ENCODE measurements around the gene TCFL5. TPM values are rescaled to one million over a fixed set of nuclear protein-coding genes. Genes with fewer than 3 reads are reported as not detected.

TCFL5 gene
- total RNA-seq, 1 experiment from 2014 or later = 15.1 TPM

DNA sequence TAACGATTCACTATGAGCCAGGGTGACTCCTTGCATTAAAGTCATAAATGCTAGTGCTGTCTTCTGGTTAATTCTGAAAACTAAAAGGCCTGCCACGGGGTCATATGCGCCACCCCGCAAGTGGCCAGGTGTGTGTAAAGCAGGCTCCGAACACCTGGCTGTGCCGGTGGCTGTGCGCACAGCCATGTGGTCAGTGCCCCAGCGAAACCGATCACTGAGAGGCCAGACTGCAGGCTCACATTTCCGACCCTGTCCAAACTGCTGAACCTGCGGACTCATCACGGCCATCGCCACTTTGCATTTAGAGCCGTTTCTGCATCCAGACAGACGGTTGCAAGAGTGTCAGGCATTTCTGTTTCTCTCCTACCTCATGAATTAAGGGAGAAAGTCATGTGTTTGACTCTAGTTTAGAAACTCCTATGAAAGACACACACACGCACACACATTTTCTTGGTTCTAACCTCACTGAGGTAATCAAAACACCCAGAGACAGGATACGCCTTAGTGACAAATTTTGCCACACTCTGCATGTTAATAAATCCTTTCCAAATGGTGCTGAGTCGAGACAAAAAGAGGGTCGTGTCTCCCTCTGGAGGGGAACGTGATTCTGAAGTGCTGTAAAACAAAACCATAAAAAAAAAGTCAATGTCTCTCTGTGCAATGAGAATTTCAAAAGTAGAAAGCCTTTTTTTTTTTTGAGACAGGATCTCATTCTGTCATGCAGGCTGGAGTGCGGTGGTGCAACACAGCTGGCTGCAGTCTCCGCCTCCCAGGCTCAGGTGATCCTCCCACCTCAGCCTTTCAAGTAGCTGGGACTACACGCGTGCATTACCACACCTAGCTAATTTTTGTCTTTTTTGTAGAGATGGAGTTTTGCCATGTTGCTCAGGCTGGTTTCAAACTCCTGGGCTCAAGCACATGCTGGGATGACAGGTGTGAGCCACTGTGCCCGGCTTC, 31.0 kb upstream of the TCFL5 start:
- Histone ChIP-seq H3K27me3 (replicated peaks; ENCODE audit: control insufficient read depth, insufficient read depth, low read length) (no peaks in the 10 kb centered on the region), H3K9me3 (no peaks in the 10 kb centered on the region), H3K4me3 (ENCODE audit: low read depth, low read length) (no peak overlapping the region), H3K4me1 (no peaks in the 10 kb centered on the region), H3K36me3 (ENCODE audit: control insufficient read depth, insufficient read depth, low read length) (peaks cover 12% of the 10 kb centered on the region)
- H3K4me3 Mint-ChIP-seq (ENCODE audit: unreplicated experiment) = no peak overlapping the region
- DNase-seq = no peak
- ChIA-PET POLR2A (interaction anchor here (0.7 kb wide), 1 partner anchor 116 kb away, joined by 3 read pairs; no protein-coding TSS in a partner anchor), CTCF (interaction anchor here (0.7 to 1.6 kb wide), 4 partner anchors 9 to 129 kb away, joined by 3 to 6 read pairs (median 4); no protein-coding TSS in a partner anchor)
- H3K36me3 Mint-ChIP-seq (ENCODE audit: insufficient read depth, unreplicated experiment) = peaks cover 100% of the 10 kb centered on the region
- H3K4me1 Mint-ChIP-seq (ENCODE audit: low read depth, unreplicated experiment) = no peaks in the 10 kb centered on the region
- H3K9me3 Mint-ChIP-seq (ENCODE audit: unreplicated experiment) = no peaks in the 10 kb centered on the region
- intact Hi-C loops (cut with micrococcal nuclease; ENCODE audit: unreplicated experiment) = no loop called here
- H3K27me3 Mint-ChIP-seq (ENCODE audit: insufficient read depth, unreplicated experiment) = no peaks in the 10 kb centered on the region
- TF ChIP-seq, protein P1, sequence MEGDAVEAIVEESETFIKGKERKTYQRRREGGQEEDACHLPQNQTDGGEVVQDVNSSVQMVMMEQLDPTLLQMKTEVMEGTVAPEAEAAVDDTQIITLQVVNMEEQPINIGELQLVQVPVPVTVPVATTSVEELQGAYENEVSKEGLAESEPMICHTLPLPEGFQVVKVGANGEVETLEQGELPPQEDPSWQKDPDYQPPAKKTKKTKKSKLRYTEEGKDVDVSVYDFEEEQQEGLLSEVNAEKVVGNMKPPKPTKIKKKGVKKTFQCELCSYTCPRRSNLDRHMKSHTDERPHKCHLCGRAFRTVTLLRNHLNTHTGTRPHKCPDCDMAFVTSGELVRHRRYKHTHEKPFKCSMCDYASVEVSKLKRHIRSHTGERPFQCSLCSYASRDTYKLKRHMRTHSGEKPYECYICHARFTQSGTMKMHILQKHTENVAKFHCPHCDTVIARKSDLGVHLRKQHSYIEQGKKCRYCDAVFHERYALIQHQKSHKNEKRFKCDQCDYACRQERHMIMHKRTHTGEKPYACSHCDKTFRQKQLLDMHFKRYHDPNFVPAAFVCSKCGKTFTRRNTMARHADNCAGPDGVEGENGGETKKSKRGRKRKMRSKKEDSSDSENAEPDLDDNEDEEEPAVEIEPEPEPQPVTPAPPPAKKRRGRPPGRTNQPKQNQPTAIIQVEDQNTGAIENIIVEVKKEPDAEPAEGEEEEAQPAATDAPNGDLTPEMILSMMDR (IDR thresholded peaks at IDR 0.05; ENCODE audit: insufficient read depth in 1 of 2, low read depth in 1 of 2, low read length in 1 of 2, severe bottlenecking in 1 of 2, unreplicated experiment in 1 of 2) = no peak
- BruUV-seq (replicated peaks) = no TSS peak
- H3K27ac Mint-ChIP-seq (ENCODE audit: unreplicated experiment) = no peak overlapping the region

DNA sequence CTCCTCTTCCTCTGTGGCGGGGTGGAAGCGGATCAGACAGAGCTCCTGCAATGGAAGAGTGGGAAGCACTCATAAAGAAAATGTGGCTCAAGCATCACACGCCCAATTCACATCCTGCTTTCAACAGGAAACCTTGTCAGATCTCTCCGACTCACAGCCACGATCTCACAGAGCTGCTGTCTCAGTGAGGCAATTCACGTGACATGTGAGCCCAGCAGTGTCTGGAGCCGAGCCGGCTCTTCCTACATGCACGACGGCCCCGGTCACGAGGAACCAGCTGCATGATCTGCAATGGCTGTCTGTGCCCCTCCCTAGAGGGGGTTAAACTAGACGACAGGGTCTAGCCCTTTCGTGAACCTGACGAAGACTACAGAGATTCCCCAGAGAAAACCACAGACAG, 29.5 kb upstream of the TCFL5 start:
- peaks cover 100% of the 10 kb centered on the region for H3K36me3 Mint-ChIP-seq (ENCODE audit: insufficient read depth, unreplicated experiment)
- CTCF ChIA-PET = no interaction called here
- POLR2A ChIA-PET = interaction anchor here (0.5 kb wide), 1 partner anchor 825 kb away, joined by 4 read pairs; the partner anchor contains the start of gene TAF4
- TF ChIP-seq, protein P1 (IDR thresholded peaks at IDR 0.05; ENCODE audit: insufficient read depth in 1 of 2, low read depth in 1 of 2, low read length in 1 of 2, severe bottlenecking in 1 of 2, unreplicated experiment in 1 of 2) = no peak
- no peaks in the 10 kb centered on the region for H3K27me3 Mint-ChIP-seq (ENCODE audit: insufficient read depth, unreplicated experiment)
- BruUV-seq (replicated peaks) = no TSS peak
- no peaks in the 10 kb centered on the region for H3K9me3 Mint-ChIP-seq (ENCODE audit: unreplicated experiment)
- intact Hi-C loops (cut with micrococcal nuclease; ENCODE audit: unreplicated experiment) = no loop called here
- H3K4me1 Mint-ChIP-seq (ENCODE audit: low read depth, unreplicated experiment) = no peaks in the 10 kb centered on the region
- H3K27ac Mint-ChIP-seq (ENCODE audit: unreplicated experiment) = peak overlapping the region; percentile 56
- Histone ChIP-seq H3K9me3 (no peaks in the 10 kb centered on the region), H3K4me3 (ENCODE audit: low read depth, low read length) (no peak overlapping the region), H3K36me3 (ENCODE audit: control insufficient read depth, insufficient read depth, low read length) (peaks cover 12% of the 10 kb centered on the region), H3K4me1 (no peaks in the 10 kb centered on the region), H3K27me3 (replicated peaks; ENCODE audit: control insufficient read depth, insufficient read depth, low read length) (no peaks in the 10 kb centered on the region)
- DNase-seq = no peak
- no peak overlapping the region for H3K4me3 Mint-ChIP-seq (ENCODE audit: unreplicated experiment)

DNA sequence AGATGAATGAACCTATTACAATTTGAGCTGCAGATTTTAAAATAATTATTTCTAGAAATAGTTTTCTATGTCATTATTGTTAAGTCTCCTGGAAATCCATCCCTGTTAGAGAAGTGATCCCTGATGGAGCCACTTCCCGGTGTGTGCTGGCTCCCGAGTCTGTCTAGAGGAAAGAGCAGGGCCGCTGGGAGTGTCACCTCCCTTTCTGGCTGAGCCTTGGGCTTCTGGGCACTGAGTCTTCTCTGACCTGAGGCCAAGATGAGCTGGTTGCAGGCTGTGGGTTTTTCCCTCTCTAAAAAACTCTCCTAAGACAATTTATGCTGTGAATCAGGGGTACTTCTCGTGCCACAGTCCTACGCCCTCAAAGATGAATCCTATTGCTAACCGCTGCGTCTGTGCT, 28.8 kb upstream of the TCFL5 start:
- TF ChIP-seq, protein P1 (IDR thresholded peaks at IDR 0.05; ENCODE audit: insufficient read depth in 1 of 2, low read depth in 1 of 2, low read length in 1 of 2, severe bottlenecking in 1 of 2, unreplicated experiment in 1 of 2) = no peak
- POLR2A ChIA-PET = interaction anchor here (0.5 kb wide), 1 partner anchor 825 kb away, joined by 4 read pairs; the partner anchor contains the start of gene TAF4
- BruUV-seq (replicated peaks) = no TSS peak
- no peaks in the 10 kb centered on the region for H3K9me3 Mint-ChIP-seq (ENCODE audit: unreplicated experiment)
- no peaks in the 10 kb centered on the region for H3K27me3 Mint-ChIP-seq (ENCODE audit: insufficient read depth, unreplicated experiment)
- no peak for DNase-seq
- intact Hi-C loops (cut with micrococcal nuclease; ENCODE audit: unreplicated experiment) = no loop called here
- Histone ChIP-seq H3K4me3 (ENCODE audit: low read depth, low read length) (no peak overlapping the region), H3K27me3 (replicated peaks; ENCODE audit: control insufficient read depth, insufficient read depth, low read length) (no peaks in the 10 kb centered on the region), H3K9me3 (no peaks in the 10 kb centered on the region), H3K36me3 (ENCODE audit: control insufficient read depth, insufficient read depth, low read length) (peaks cover 12% of the 10 kb centered on the region), H3K4me1 (no peaks in the 10 kb centered on the region)
- no peak overlapping the region for H3K4me3 Mint-ChIP-seq (ENCODE audit: unreplicated experiment)
- H3K4me1 Mint-ChIP-seq (ENCODE audit: low read depth, unreplicated experiment) = no peaks in the 10 kb centered on the region
- peaks cover 100% of the 10 kb centered on the region for H3K36me3 Mint-ChIP-seq (ENCODE audit: insufficient read depth, unreplicated experiment)
- CTCF ChIA-PET = no interaction called here
- no peak overlapping the region for H3K27ac Mint-ChIP-seq (ENCODE audit: unreplicated experiment)

All from Caco-2 (cell line).